Stimulated activated CD8-positive, alpha-beta memory T cell treated with anti-CD3 and anti-CD28 coated beads, Interleukin-12 subunit alpha, Interleukin-12 subunit beta, amount 100 ng/mL, for 24 hours (primary cell): ENCODE results near the gene KCNK5.

Experiments used
- DNase-seq: peaks from one replicate; pipeline ENCODE4 v3.0.0-alpha.2; 2020; ENCODE audit errors: extremely low read depth

KCNK5 gene

GRCh38 chr6:39197922-39198500 is 31.3 kb downstream of the KCNK5 start:
- DNase-seq: no peak

GRCh38 chr6:39197521-39197920 is 31.8 kb downstream of the KCNK5 start:
- no peak for DNase-seq

GRCh38 chr6:39196673-39197091 is 32.6 kb downstream of the KCNK5 start:
- DNase-seq: no peak

GRCh38 chr6:39195792-39196385 is 33.4 kb downstream of the KCNK5 start:
- DNase-seq: no peak

GRCh38 chr6:39194466-39194865 is 34.8 kb downstream of the KCNK5 start:
- no peak for DNase-seq

- no peak for DNase-seq
Observed at GRCh38 chr6:39193201-39193791, 36.0 kb downstream of the KCNK5 start.

- no peak for DNase-seq
Observed at GRCh38 chr6:39192736-39193135, 36.5 kb downstream of the KCNK5 start.

GRCh38 chr6:39191236-39191930 is 37.9 kb downstream of the KCNK5 start:
- no peak for DNase-seq

- no peak for DNase-seq
Observed at GRCh38 chr6:39190545-39191235, 38.6 kb downstream of the KCNK5 start.

- no peak for DNase-seq
Observed at GRCh38 chr6:39189915-39190544, 39.2 kb downstream of the KCNK5 start.

- DNase-seq: no peak
Observed at GRCh38 chr6:39189131-39189530, 40.1 kb downstream of the KCNK5 start.

- DNase-seq: no peak
Observed at GRCh38 chr6:39188571-39188970, 40.7 kb downstream of the KCNK5 start.

GRCh38 chr6:39188098-39188450 is 41.2 kb downstream of the KCNK5 start:
- no peak for DNase-seq

GRCh38 chr6:39184906-39185580 is 44.2 kb downstream of the KCNK5 start:
- no peak for DNase-seq

GRCh38 chr6:39182604-39183003 is 46.7 kb downstream of the KCNK5 start:
- DNase-seq: no peak

- DNase-seq: no peak
Observed at GRCh38 chr6:39181826-39182225, 47.4 kb downstream of the KCNK5 start.

GRCh38 chr6:39181333-39181732 is 47.9 kb downstream of the KCNK5 start:
- no peak for DNase-seq

GRCh38 chr6:39178804-39179203 is 50.5 kb downstream of the KCNK5 start:
- DNase-seq: no peak

- DNase-seq: no peak
Observed at GRCh38 chr6:39178235-39178634, 51.0 kb downstream of the KCNK5 start.

GRCh38 chr6:39177130-39177529 is 52.1 kb downstream of the KCNK5 start:
- DNase-seq: no peak

GRCh38 chr6:39173270-39173669 is 56.0 kb downstream of the KCNK5 start:
- DNase-seq: no peak
